H9 (cell line): ENCODE data around the gene KAZALD1. TPM values are rescaled to one million over a fixed set of nuclear protein-coding genes. Genes with fewer than 3 reads are reported as not detected.

Source experiments
- DNase-seq: peaks from one replicate; pipeline ENCODE4 v3.0.0-alpha.2; 2017
- H2AFZ ChIP-seq: one replicate; pipeline ENCODE4 v1.6.1; 2013; ENCODE audit warnings: mild to moderate bottlenecking, low read length, control low read depth, moderate library complexity
- H2AK5ac ChIP-seq: 2 replicates; pipeline ENCODE4 v1.6.1; 2013; ENCODE audit warnings: low read length, control low read depth, mixed read lengths; ENCODE audit not compliant: insufficient read length
- H2BK120ac ChIP-seq: one replicate; pipeline ENCODE4 v1.6.1; 2013; ENCODE audit warnings: low read depth, mild to moderate bottlenecking, low read length, control low read depth, inconsistent platforms; ENCODE audit not compliant: poor library complexity, severe bottlenecking
- H2BK12ac ChIP-seq: 2 replicates; pipeline ENCODE4 v1.6.1; 2013; ENCODE audit warnings: low read length, control low read depth, mixed read lengths, low read depth; ENCODE audit not compliant: insufficient read length
- H2BK15ac ChIP-seq: 2 replicates; pipeline ENCODE4 v1.6.1; 2013; ENCODE audit warnings: low read depth, low read length, control low read depth
- H2BK20ac ChIP-seq: one replicate; pipeline ENCODE4 v1.6.1; 2013; ENCODE audit warnings: low read depth, mild to moderate bottlenecking, low read length, control low read depth, inconsistent platforms; ENCODE audit not compliant: poor library complexity, severe bottlenecking
- H2BK5ac ChIP-seq: 2 replicates; pipeline ENCODE4 v1.6.1; 2013; ENCODE audit warnings: low read length, control low read depth, mixed read lengths; ENCODE audit not compliant: insufficient read length
- H3K14ac ChIP-seq: 2 replicates; pipeline ENCODE4 v1.6.1; 2013; ENCODE audit warnings: low read length, control low read depth; ENCODE audit not compliant: insufficient read depth
- H3K18ac ChIP-seq: 2 replicates; pipeline ENCODE4 v1.6.1; 2013; ENCODE audit warnings: low read depth, mild to moderate bottlenecking, mixed read lengths, low read length, control low read depth; ENCODE audit not compliant: insufficient read length
- H3K23ac ChIP-seq: 2 replicates; pipeline ENCODE4 v1.6.1; 2013; ENCODE audit warnings: low read length, control low read depth, mixed read lengths, low read depth; ENCODE audit not compliant: insufficient read length
- H3K23me2 ChIP-seq: 2 replicates; pipeline ENCODE4 v1.6.1; 2013; ENCODE audit warnings: low read depth, mild to moderate bottlenecking, mixed read lengths, low read length, control low read depth; ENCODE audit not compliant: insufficient read length, poor library complexity, severe bottlenecking
- H3K27ac ChIP-seq: 2 replicates; pipeline ENCODE4 v1.5.1; 2013; ENCODE audit warnings: low read length, control low read depth, mixed read lengths, low read depth; ENCODE audit not compliant: insufficient read length
- H3K27me3 ChIP-seq: 2 replicates; pipeline ENCODE4 v1.6.1; 2013; ENCODE audit warnings: low read length, control low read depth, inconsistent platforms; ENCODE audit not compliant: insufficient read depth
- H3K4ac ChIP-seq: 2 replicates; pipeline ENCODE4 v1.6.1; 2013; ENCODE audit warnings: low read depth, mild to moderate bottlenecking, control low read depth, inconsistent platforms, low read length, moderate library complexity
- H3K4me1 ChIP-seq: 2 replicates; pipeline ENCODE4 v1.6.1; 2013; ENCODE audit warnings: low read length, control low read depth, inconsistent platforms; ENCODE audit not compliant: insufficient read depth
- H3K4me2 ChIP-seq: 2 replicates; pipeline ENCODE4 v1.6.1; 2013; ENCODE audit warnings: low read length, control low read depth, mixed read lengths; ENCODE audit not compliant: insufficient read length, insufficient read depth
- H3K56ac ChIP-seq: 2 replicates; pipeline ENCODE4 v1.6.1; 2013; ENCODE audit warnings: low read depth, mild to moderate bottlenecking, mixed read lengths, low read length, control low read depth; ENCODE audit not compliant: insufficient read length
- H3K79me1 ChIP-seq: 2 replicates; pipeline ENCODE4 v1.6.1; 2013; ENCODE audit warnings: low read depth, mild to moderate bottlenecking, moderate library complexity, low read length, control low read depth, inconsistent platforms; ENCODE audit not compliant: insufficient read depth, poor library complexity, severe bottlenecking
- H3K79me2 ChIP-seq: 2 replicates; pipeline ENCODE4 v1.6.1; 2013; ENCODE audit warnings: low read length, control low read depth, inconsistent platforms; ENCODE audit not compliant: insufficient read depth
- H3K9ac ChIP-seq: 2 replicates; pipeline ENCODE4 v1.6.1; 2013; ENCODE audit warnings: low read length, control low read depth, mixed read lengths; ENCODE audit not compliant: insufficient read length; ENCODE audit errors: extremely low read depth
- H3K9me3 ChIP-seq: one replicate; pipeline ENCODE4 v1.6.1; 2013; ENCODE audit warnings: low read depth, low read length, inconsistent platforms; ENCODE audit not compliant: control insufficient read depth
- H3T11ph ChIP-seq: one replicate; pipeline ENCODE4 v1.6.1; 2013; ENCODE audit warnings: mild to moderate bottlenecking, low read length, control low read depth, inconsistent platforms
- H4K20me1 ChIP-seq: one replicate; pipeline ENCODE4 v1.6.1; 2013; ENCODE audit not compliant: control insufficient read depth, insufficient read length, insufficient read depth
- H4K5ac ChIP-seq: 2 replicates; pipeline ENCODE4 v1.6.1; 2013; ENCODE audit warnings: low read depth, mild to moderate bottlenecking, mixed read lengths, low read length, control low read depth; ENCODE audit not compliant: insufficient read length
- H4K8ac ChIP-seq: replicated peaks from 2 replicates; pipeline ENCODE4 v1.6.1; 2013; ENCODE audit warnings: low read length, control low read depth, mixed read lengths, low read depth; ENCODE audit not compliant: insufficient read length
- H4K91ac ChIP-seq: 2 replicates; pipeline ENCODE4 v1.6.1; 2013; ENCODE audit warnings: low read depth, mild to moderate bottlenecking, moderate library complexity, mixed read lengths, low read length, control low read depth; ENCODE audit not compliant: insufficient read length
- H3K27ac Mint-ChIP-seq, 3 experiments: 2 replicates in 2 of 3; 3 replicates in 1 of 3; pipeline ENCODE4 v1.8.0; 2020 to 2021; ENCODE audit warnings: mixed read lengths in 3 of 3, mild to moderate bottlenecking in 1 of 3, moderate library complexity in 1 of 3
- H3K27me3 Mint-ChIP-seq: 2 replicates; pipeline ENCODE4 v1.8.0; 2021; ENCODE audit warnings: low read depth, mild to moderate bottlenecking, moderate library complexity, mixed read lengths
- H3K36me3 Mint-ChIP-seq, 3 experiments: 2 replicates in 2 of 3; 3 replicates in 1 of 3; pipeline ENCODE4 v1.8.0; 2020 to 2021; ENCODE audit warnings: low read depth in 3 of 3, mixed read lengths in 3 of 3; ENCODE audit not compliant: insufficient read depth in 1 of 3
- H3K4me1 Mint-ChIP-seq, 2 experiments: 2 replicates each; pipeline ENCODE4 v1.8.0; 2020; ENCODE audit warnings: mixed read lengths in 2 of 2
- H3K4me3 Mint-ChIP-seq, 2 experiments: 2 replicates in 1 of 2; 3 replicates in 1 of 2; pipeline ENCODE4 v1.8.0; 2020 to 2021; ENCODE audit warnings: mild to moderate bottlenecking in 2 of 2, mixed read lengths in 2 of 2, moderate library complexity in 1 of 2
- H3K9me3 Mint-ChIP-seq, 2 experiments: 2 replicates in 1 of 2; 3 replicates in 1 of 2; pipeline ENCODE4 v1.8.0; 2020; ENCODE audit warnings: mild to moderate bottlenecking in 2 of 2, mixed read lengths in 2 of 2, moderate library complexity in 1 of 2
- WGBS: extraction: QIAGEN DNeasy Blood & Tissue Kit; methylation state at CpG from one replicate; pipeline ENCODE4 v1.1.7; 2013; ENCODE audit warnings: missing lambda C conversion rate, low lambda C conversion rate, mixed read lengths; ENCODE audit not compliant: insufficient read length; ENCODE audit errors: extremely low coverage; 5-methylcytosine and 5-hydroxymethylcytosine counted together
- total RNA-seq: library from RNA; stranded (reverse); gene quantifications from 2 replicates; pipeline ENCODE4 v1.2.1, GENCODE V29; 2021
- TF ChIP-seq, protein P1 (sequence below): fragments of 200-600 bp; sonication (generic); conservative IDR thresholded peaks from 3 replicates; pipeline ENCODE4 v1.8.0; 2021; ENCODE audit warnings: antibody characterized with exemption, mild to moderate bottlenecking

The KAZALD1 gene
- total RNA-seq, 1 experiment from 2014 or later: 2.9 TPM

DNA sequence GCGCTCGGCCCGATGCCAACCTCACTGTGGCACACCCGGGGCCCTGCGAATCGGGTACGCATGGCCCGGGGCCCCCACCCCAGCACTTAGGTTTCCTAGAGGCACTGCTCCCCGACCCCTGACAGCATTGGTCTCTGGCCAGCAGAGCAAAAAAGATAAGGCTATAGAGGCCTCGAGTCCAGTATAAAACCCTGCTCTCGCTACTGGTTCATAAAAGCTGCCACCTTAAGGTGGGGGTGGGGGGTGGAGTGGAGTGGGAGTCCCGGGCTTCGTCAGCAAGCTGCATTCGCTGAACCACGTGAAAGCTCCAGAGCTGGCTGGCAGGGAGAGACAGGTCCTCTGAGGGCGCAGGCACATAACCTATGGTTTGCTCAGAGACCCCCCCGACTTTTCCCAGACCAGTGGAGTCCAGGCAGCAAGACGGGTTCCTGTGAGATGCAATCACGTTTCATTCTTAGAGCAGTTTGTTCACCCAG, 1.3 kb downstream of the KAZALD1 start:
- Histone ChIP-seq H3K23ac (no peak overlapping the region), H2BK20ac (no peak overlapping the region), H3K9ac (no peak overlapping the region), H3K9me3 (no peaks in the 10 kb centered on the region), H2AFZ (no peak overlapping the region), H3K23me2 (peaks cover 42% of the 10 kb centered on the region), H2BK15ac (no peak overlapping the region), H3K4me2 (peak overlapping the region; percentile 98), H3K18ac (no peak overlapping the region), H2BK5ac (no peak overlapping the region), H3K27ac (no peak overlapping the region), H4K5ac (no peak overlapping the region), H3K14ac (no peak overlapping the region), H3K4ac (no peak overlapping the region), H3K79me2 (no peaks in the 10 kb centered on the region), H3K56ac (no peak overlapping the region), H4K8ac (no peak overlapping the region), H3K79me1 (no peaks in the 10 kb centered on the region), H2AK5ac (no peak overlapping the region), H3K27me3 (peaks cover 45% of the 10 kb centered on the region), H4K91ac (no peak overlapping the region), H3T11ph (no peak overlapping the region), H2BK120ac (no peak overlapping the region), H4K20me1 (no peaks in the 10 kb centered on the region), H3K4me1 (no peaks in the 10 kb centered on the region; the same call in 1 of the 2 replicates), H2BK12ac (no peak overlapping the region)
- WGBS: no CpG with 5 or more reads among the region's 19 CpGs
- Mint-ChIP-seq H3K4me3 (peak overlapping the region in 1 of 2 experiments; percentile 68; a peak in 4 of 5 replicates), H3K9me3 (no peaks in the 10 kb centered on the region; a peak in 1 of 5 replicates), H3K27ac (no peak overlapping the region), H3K36me3 (no peaks in the 10 kb centered on the region; a peak in 1 of 7 replicates), H3K27me3 (peaks cover 64% of the 10 kb centered on the region), H3K4me1 (peaks cover 31 to 41% of the 10 kb centered on the region in 2 experiments)
- no peak for DNase-seq
- TF ChIP-seq, protein P1, sequence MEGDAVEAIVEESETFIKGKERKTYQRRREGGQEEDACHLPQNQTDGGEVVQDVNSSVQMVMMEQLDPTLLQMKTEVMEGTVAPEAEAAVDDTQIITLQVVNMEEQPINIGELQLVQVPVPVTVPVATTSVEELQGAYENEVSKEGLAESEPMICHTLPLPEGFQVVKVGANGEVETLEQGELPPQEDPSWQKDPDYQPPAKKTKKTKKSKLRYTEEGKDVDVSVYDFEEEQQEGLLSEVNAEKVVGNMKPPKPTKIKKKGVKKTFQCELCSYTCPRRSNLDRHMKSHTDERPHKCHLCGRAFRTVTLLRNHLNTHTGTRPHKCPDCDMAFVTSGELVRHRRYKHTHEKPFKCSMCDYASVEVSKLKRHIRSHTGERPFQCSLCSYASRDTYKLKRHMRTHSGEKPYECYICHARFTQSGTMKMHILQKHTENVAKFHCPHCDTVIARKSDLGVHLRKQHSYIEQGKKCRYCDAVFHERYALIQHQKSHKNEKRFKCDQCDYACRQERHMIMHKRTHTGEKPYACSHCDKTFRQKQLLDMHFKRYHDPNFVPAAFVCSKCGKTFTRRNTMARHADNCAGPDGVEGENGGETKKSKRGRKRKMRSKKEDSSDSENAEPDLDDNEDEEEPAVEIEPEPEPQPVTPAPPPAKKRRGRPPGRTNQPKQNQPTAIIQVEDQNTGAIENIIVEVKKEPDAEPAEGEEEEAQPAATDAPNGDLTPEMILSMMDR: no peak
